ENCODE measurements around the gene LHFPL3. TPM values are rescaled to one million over a fixed set of nuclear protein-coding genes. Genes with fewer than 3 reads are reported as not detected.
"Not testable (repeated sequence)": the region's sequence is repeated elsewhere in the genome, so short reads cannot be mapped to it uniquely, and the experiment has no call there.

The LHFPL3 gene
- total and polyA plus RNA-seq, 5 donors from 2014 or later = not detected

GRCh38 chr7:104551226-104551625, 222.8 kb downstream of the LHFPL3 start:
- Mint-ChIP-seq H3K4me1 (no peaks in the 10 kb centered on the region), H3K9me3 (peaks cover 0 to 4% (median 3%) of the 10 kb centered on the region in 7 donors), H3K36me3 (no peaks in the 10 kb centered on the region), H3K27me3 (no peaks in the 10 kb centered on the region), H3K27ac (no peak overlapping the region), H3K4me3 (no peak overlapping the region)
- ATAC-seq (ENCODE audit: low read depth in 2 of 2) = no peak
- no peaks in the 10 kb centered on the region for H3K4me1 ChIP-seq (ENCODE audit: control insufficient read depth, insufficient read depth, low read length, poor library complexity, severe bottlenecking)
- no peak overlapping the region for H3K4me3 ChIP-seq (ENCODE audit: low read depth, low read length)
- no peak for DNase-seq
- no peaks in the 10 kb centered on the region for H3K27me3 ChIP-seq (ENCODE audit: control insufficient read depth, insufficient read depth, low read length)
- no peak overlapping the region for H3K27ac ChIP-seq (ENCODE audit: insufficient read depth, low read length, poor library complexity, severe bottlenecking)
- H3K36me3 ChIP-seq (ENCODE audit: control insufficient read depth, insufficient read depth, low read length) = no peaks in the 10 kb centered on the region
- no peaks in the 10 kb centered on the region for H3K9me3 ChIP-seq (ENCODE audit: control insufficient read depth in 2 of 2, low read length in 2 of 2)

- H3K36me3 Mint-ChIP-seq = no peaks in the 10 kb centered on the region
- no peaks in the 10 kb centered on the region for H3K4me1 Mint-ChIP-seq
- Histone ChIP-seq H3K4me3 (ENCODE audit: low read depth, low read length) (no peak overlapping the region), H3K27ac (ENCODE audit: insufficient read depth, low read length, poor library complexity, severe bottlenecking) (no peak overlapping the region), H3K4me1 (ENCODE audit: control insufficient read depth, insufficient read depth, low read length, poor library complexity, severe bottlenecking) (no peaks in the 10 kb centered on the region), H3K9me3 (ENCODE audit: control insufficient read depth in 2 of 2, low read length in 2 of 2) (no peaks in the 10 kb centered on the region), H3K36me3 (ENCODE audit: control insufficient read depth, insufficient read depth, low read length) (no peaks in the 10 kb centered on the region), H3K27me3 (ENCODE audit: control insufficient read depth, insufficient read depth, low read length) (no peaks in the 10 kb centered on the region)
- H3K9me3 Mint-ChIP-seq = peaks cover 3 to 8% (median 4%) of the 10 kb centered on the region in 7 donors
- ATAC-seq (ENCODE audit: low read depth in 2 of 2) (no peak), DNase-seq (peak in 1 of 3 donors; percentile 30)
- H3K27me3 Mint-ChIP-seq = no peaks in the 10 kb centered on the region
- no peak overlapping the region for H3K27ac Mint-ChIP-seq
- no peak overlapping the region for H3K4me3 Mint-ChIP-seq
These were observed 223.7 kb downstream of the LHFPL3 start for GRCh38 chr7:104552102-104552501.

- Histone ChIP-seq H3K4me3 (ENCODE audit: low read depth, low read length) (no peak overlapping the region), H3K36me3 (ENCODE audit: control insufficient read depth, insufficient read depth, low read length) (no peaks in the 10 kb centered on the region), H3K27ac (ENCODE audit: insufficient read depth, low read length, poor library complexity, severe bottlenecking) (no peak overlapping the region), H3K27me3 (ENCODE audit: control insufficient read depth, insufficient read depth, low read length) (no peaks in the 10 kb centered on the region), H3K4me1 (ENCODE audit: control insufficient read depth, insufficient read depth, low read length, poor library complexity, severe bottlenecking) (no peaks in the 10 kb centered on the region), H3K9me3 (ENCODE audit: control insufficient read depth in 2 of 2, low read length in 2 of 2) (no peaks in the 10 kb centered on the region)
- Mint-ChIP-seq H3K4me1 (no peaks in the 10 kb centered on the region), H3K4me3 (no peak overlapping the region), H3K9me3 (peaks cover 3 to 9% (median 6%) of the 10 kb centered on the region in 7 donors), H3K36me3 (no peaks in the 10 kb centered on the region), H3K27me3 (no peaks in the 10 kb centered on the region), H3K27ac (no peak overlapping the region)
- ATAC-seq (ENCODE audit: low read depth in 2 of 2) = no peak
- no peak for DNase-seq
These were observed 224.7 kb downstream of the LHFPL3 start for GRCh38 chr7:104553074-104553473.

GRCh38 chr7:104563350-104563901, 235.0 kb downstream of the LHFPL3 start:
- H3K9me3 Mint-ChIP-seq; H3K36me3 Mint-ChIP-seq; H3K36me3 ChIP-seq (ENCODE audit: control insufficient read depth, insufficient read depth, low read length); ATAC-seq (ENCODE audit: low read depth in 2 of 2); H3K27ac Mint-ChIP-seq; H3K27me3 Mint-ChIP-seq; H3K4me1 ChIP-seq (ENCODE audit: control insufficient read depth, insufficient read depth, low read length, poor library complexity, severe bottlenecking); H3K4me3 ChIP-seq (ENCODE audit: low read depth, low read length); H3K27me3 ChIP-seq (ENCODE audit: control insufficient read depth, insufficient read depth, low read length); H3K27ac ChIP-seq (ENCODE audit: insufficient read depth, low read length, poor library complexity, severe bottlenecking); H3K4me1 Mint-ChIP-seq; H3K9me3 ChIP-seq (ENCODE audit: control insufficient read depth in 2 of 2, low read length in 2 of 2); DNase-seq; H3K4me3 Mint-ChIP-seq: not testable (repeated sequence)

- ATAC-seq (ENCODE audit: low read depth in 2 of 2) (no peak), DNase-seq (no peak)
- Mint-ChIP-seq H3K27ac (no peak overlapping the region), H3K9me3 (no peaks in the 10 kb centered on the region), H3K4me1 (no peaks in the 10 kb centered on the region), H3K27me3 (peaks cover 19% of the 10 kb centered on the region), H3K36me3 (no peaks in the 10 kb centered on the region), H3K4me3 (no peak overlapping the region)
- H3K4me1 ChIP-seq (ENCODE audit: control insufficient read depth, insufficient read depth, low read length, poor library complexity, severe bottlenecking) = no peaks in the 10 kb centered on the region
- no peak overlapping the region for H3K27ac ChIP-seq (ENCODE audit: insufficient read depth, low read length, poor library complexity, severe bottlenecking)
- no peak overlapping the region for H3K4me3 ChIP-seq (ENCODE audit: low read depth, low read length)
- H3K36me3 ChIP-seq (ENCODE audit: control insufficient read depth, insufficient read depth, low read length) = no peaks in the 10 kb centered on the region
- H3K27me3 ChIP-seq (ENCODE audit: control insufficient read depth, insufficient read depth, low read length) = no peaks in the 10 kb centered on the region
- H3K9me3 ChIP-seq (ENCODE audit: control insufficient read depth in 2 of 2, low read length in 2 of 2) = no peaks in the 10 kb centered on the region
These were observed 241.3 kb downstream of the LHFPL3 start for GRCh38 chr7:104569751-104570150.

GRCh38 chr7:104572554-104572953, 244.2 kb downstream of the LHFPL3 start:
- Histone ChIP-seq H3K9me3 (ENCODE audit: control insufficient read depth in 2 of 2, low read length in 2 of 2) (no peaks in the 10 kb centered on the region), H3K27me3 (ENCODE audit: control insufficient read depth, insufficient read depth, low read length) (no peaks in the 10 kb centered on the region), H3K4me3 (ENCODE audit: low read depth, low read length) (no peak overlapping the region), H3K4me1 (ENCODE audit: control insufficient read depth, insufficient read depth, low read length, poor library complexity, severe bottlenecking) (no peaks in the 10 kb centered on the region), H3K36me3 (ENCODE audit: control insufficient read depth, insufficient read depth, low read length) (no peaks in the 10 kb centered on the region), H3K27ac (ENCODE audit: insufficient read depth, low read length, poor library complexity, severe bottlenecking) (no peak overlapping the region)
- H3K27me3 Mint-ChIP-seq = peaks cover 19% of the 10 kb centered on the region
- ATAC-seq (ENCODE audit: low read depth in 2 of 2) = no peak
- no peak overlapping the region for H3K4me3 Mint-ChIP-seq
- no peak for DNase-seq
- no peaks in the 10 kb centered on the region for H3K9me3 Mint-ChIP-seq
- H3K4me1 Mint-ChIP-seq = no peaks in the 10 kb centered on the region
- no peak overlapping the region for H3K27ac Mint-ChIP-seq
- H3K36me3 Mint-ChIP-seq = no peaks in the 10 kb centered on the region

GRCh38 chr7:104584620-104585019, 256.2 kb downstream of the LHFPL3 start:
- Histone ChIP-seq H3K4me1 (ENCODE audit: control insufficient read depth, insufficient read depth, low read length, poor library complexity, severe bottlenecking) (no peaks in the 10 kb centered on the region), H3K27ac (ENCODE audit: insufficient read depth, low read length, poor library complexity, severe bottlenecking) (no peak overlapping the region), H3K9me3 (ENCODE audit: control insufficient read depth in 2 of 2, low read length in 2 of 2) (no peaks in the 10 kb centered on the region), H3K27me3 (ENCODE audit: control insufficient read depth, insufficient read depth, low read length) (no peaks in the 10 kb centered on the region), H3K36me3 (ENCODE audit: control insufficient read depth, insufficient read depth, low read length) (no peaks in the 10 kb centered on the region), H3K4me3 (ENCODE audit: low read depth, low read length) (no peak overlapping the region)
- H3K27ac Mint-ChIP-seq = no peak overlapping the region
- H3K4me1 Mint-ChIP-seq = no peaks in the 10 kb centered on the region
- H3K36me3 Mint-ChIP-seq = no peaks in the 10 kb centered on the region
- H3K4me3 Mint-ChIP-seq = no peak overlapping the region
- peaks cover 0 to 4% (median 3%) of the 10 kb centered on the region in 7 donors for H3K9me3 Mint-ChIP-seq
- no peak for DNase-seq
- H3K27me3 Mint-ChIP-seq = no peaks in the 10 kb centered on the region
- ATAC-seq (ENCODE audit: low read depth in 2 of 2) = no peak

GRCh38 chr7:104595591-104595990, 267.2 kb downstream of the LHFPL3 start:
- H3K9me3 Mint-ChIP-seq = peaks cover 0 to 11% (median 0%) of the 10 kb centered on the region in 7 donors
- not testable (repeated sequence) for H3K4me1 Mint-ChIP-seq; H3K27me3 ChIP-seq (ENCODE audit: control insufficient read depth, insufficient read depth, low read length); H3K4me3 Mint-ChIP-seq; H3K4me3 ChIP-seq (ENCODE audit: low read depth, low read length); H3K27me3 Mint-ChIP-seq; H3K36me3 Mint-ChIP-seq; H3K4me1 ChIP-seq (ENCODE audit: control insufficient read depth, insufficient read depth, low read length, poor library complexity, severe bottlenecking); H3K27ac Mint-ChIP-seq; ATAC-seq (ENCODE audit: low read depth in 2 of 2); H3K27ac ChIP-seq (ENCODE audit: insufficient read depth, low read length, poor library complexity, severe bottlenecking); H3K36me3 ChIP-seq (ENCODE audit: control insufficient read depth, insufficient read depth, low read length); H3K9me3 ChIP-seq (ENCODE audit: control insufficient read depth in 2 of 2, low read length in 2 of 2); DNase-seq

All from CD4-positive, CD25-positive, alpha-beta regulatory T cell (primary cell).